ENCODE measurements around the gene GALNT7. TPM values are rescaled to one million over a fixed set of nuclear protein-coding genes. Genes with fewer than 3 reads are reported as not detected.

The GALNT7 gene
- total and polyA plus RNA-seq, 2 of the 13 experiments (the other 11 are each of a cell fraction or from before 2014, with no cell fraction given): 0.08 to 0.13 TPM

- TF ChIP-seq ZNF674 (CRISPR knock-in tag; IDR thresholded peaks at IDR 0.05; ENCODE audit: low read depth) (no peak), GPN1 (CRISPR knock-in tag; IDR thresholded peaks at IDR 0.05; ENCODE audit: borderline replicate concordance) (no peak), CAMTA2 (CRISPR knock-in tag; IDR thresholded peaks at IDR 0.05; ENCODE audit: borderline replicate concordance) (no peak), ZNF280D (CRISPR knock-in tag; IDR thresholded peaks at IDR 0.05) (no peak), ZNF543 (CRISPR knock-in tag; IDR thresholded peaks at IDR 0.05) (no peak), ZNF703 (CRISPR knock-in tag; IDR thresholded peaks at IDR 0.05; ENCODE audit: borderline replicate concordance) (no peak), SP2 (CRISPR knock-in tag; IDR thresholded peaks at IDR 0.05) (no peak), ZNF530 (CRISPR knock-in tag; IDR thresholded peaks at IDR 0.05; ENCODE audit: low read depth) (no peak), PRPF4 (IDR thresholded peaks at IDR 0.05; ENCODE audit: low read depth, low read length, poor library complexity, severe bottlenecking) (no peak), ZNF138 (CRISPR knock-in tag; IDR thresholded peaks at IDR 0.05; ENCODE audit: low read depth) (no peak), ZNF441 (CRISPR knock-in tag; IDR thresholded peaks at IDR 0.05; ENCODE audit: borderline replicate concordance) (no peak), NFE2 (CRISPR knock-in tag; IDR thresholded peaks at IDR 0.05) (no peak)
Observed at GRCh38 chr4:173217727-173218126, 49.1 kb downstream of the GALNT7 start (continued).

All from HepG2 (cell line).